RPMI7951 (cell line): ENCODE data around the gene C6orf163. TPM values are rescaled to one million over a fixed set of nuclear protein-coding genes. Genes with fewer than 3 reads are reported as not detected.

ENCODE experiments used
- DNase-seq: peaks from one replicate; pipeline ENCODE4 v3.0.0-alpha.2; 2012; ENCODE audit warnings: low read depth
- total RNA-seq: library from RNA; depleted of rRNA; stranded (reverse); fragments of >200 nt; shearing (Covaris generic); gene quantifications from 2 replicates; pipeline ENCODE4 v1.2.3, GENCODE V29; 2014

C6orf163 gene
- total RNA-seq, 1 experiment from 2014 or later: 0.12 TPM

DNA sequence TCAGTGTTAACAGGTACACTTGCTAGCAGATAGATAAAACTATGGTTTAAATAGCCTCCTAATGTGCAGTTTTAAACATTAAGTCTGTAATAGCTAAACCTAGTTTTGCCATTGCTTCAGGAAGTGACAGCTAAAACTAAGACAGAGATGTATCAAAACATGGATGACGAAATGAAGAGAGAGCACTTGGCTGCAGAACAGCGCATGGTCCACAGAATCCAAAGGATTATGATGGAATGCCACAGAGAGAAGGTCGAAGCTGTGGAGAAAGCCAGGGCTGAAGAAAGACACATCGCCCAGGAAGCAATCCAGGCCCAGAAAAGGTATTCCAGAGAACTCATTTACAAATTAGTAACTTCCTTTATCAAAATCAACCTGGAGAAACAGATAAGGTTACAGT is 11.6 kb downstream of the C6orf163 start:
- DNase-seq: no peak

DNA sequence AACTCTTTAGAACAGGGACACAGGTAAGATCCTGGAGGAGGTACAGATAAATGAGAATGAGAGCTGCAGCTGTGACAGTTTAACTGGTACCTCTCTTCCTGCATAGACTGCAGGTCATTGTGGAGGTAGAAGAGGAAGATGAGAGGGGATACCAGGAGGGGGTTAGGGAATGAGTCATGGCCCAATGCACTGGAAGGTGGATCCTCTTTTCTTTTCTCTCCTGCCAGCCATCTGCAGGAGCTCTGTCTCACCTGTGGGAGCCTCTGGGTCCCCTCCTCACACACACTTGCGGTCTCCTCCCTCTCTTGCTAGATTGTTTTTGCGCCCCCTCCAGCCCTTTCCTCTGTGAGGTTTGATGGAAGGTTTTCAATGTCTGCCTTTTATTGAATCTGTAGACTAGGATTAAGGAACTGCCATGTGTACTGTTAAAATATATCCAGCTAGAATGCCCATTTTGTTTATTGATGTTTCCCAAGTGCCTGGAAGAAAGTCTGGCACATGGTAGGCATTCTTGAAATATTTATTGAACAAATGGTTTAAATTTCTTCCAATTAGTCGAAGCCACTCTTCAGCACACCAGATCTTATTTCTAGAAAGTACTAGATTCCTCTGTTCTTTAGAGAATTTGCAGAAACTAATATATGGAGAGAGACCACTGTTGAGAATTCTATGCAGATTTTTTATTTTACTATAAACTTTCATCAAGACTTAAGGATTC is 13.0 kb downstream of the C6orf163 start:
- DNase-seq: no peak

DNA sequence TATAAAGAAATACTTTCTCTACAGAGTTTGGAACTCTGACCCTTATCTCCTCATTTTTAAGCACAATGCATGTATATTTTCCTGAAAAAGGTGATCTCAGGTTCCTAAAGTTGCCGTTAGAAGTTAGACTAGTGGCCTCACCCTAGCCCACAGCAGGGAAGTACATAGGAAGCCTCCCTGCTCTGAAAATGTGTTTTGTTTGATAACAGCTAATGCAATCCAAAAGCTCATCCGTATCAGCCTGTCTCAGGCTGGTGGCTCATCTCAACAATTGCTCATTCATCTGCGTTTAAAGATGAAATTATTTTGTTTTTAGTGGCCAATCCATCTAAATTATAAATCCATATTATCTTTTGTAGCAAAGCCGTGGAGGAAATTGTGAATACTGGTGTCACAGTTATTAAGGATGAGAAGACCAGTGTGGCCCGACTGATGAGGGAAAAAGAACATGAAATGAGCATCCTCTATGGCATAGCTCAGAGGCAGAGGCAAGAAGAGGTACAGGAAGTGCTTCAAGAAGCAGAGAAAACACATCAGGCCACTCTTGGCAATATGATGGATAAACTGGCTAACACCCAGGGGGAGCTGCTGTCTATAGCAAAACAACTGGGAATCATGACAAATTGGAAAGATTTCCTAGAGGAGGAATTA is 20.1 kb downstream of the C6orf163 start:
- DNase-seq: no peak

DNA sequence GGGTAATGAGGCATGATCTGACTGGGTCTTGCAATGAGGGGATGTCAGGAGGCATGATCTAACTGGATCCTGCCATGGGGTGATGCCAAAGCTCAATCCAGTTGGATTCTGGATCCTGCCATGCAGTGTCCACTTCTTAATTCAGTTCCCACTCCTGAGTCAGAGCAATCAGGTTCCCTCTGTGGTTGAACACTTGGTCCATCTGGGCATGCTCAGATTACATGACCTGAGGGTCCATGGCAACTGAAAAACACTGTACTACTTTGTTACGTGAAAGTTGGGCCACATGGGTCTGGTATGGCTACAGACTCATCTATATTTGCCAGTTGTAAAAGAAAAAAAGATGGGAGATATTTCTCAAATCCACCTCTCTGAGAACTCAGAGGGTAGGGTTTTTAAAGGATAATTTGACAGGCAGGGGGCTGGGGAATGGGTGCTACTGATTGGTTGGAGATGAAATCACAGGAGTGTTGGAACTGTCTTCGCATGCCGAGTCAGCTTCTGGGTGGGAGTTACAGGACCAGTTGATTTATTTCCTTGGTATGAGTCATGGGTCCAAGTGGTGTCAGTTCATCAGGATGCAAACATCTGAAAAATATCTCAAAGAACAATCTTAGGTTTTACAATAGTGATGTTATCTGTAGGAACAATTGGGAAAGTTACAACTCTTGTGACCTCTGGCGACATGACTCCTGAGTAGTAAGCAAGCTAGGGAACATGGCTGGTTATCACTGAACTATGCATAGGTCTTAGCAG is 21.6 kb downstream of the C6orf163 start:
- DNase-seq: peak; percentile 53

DNA sequence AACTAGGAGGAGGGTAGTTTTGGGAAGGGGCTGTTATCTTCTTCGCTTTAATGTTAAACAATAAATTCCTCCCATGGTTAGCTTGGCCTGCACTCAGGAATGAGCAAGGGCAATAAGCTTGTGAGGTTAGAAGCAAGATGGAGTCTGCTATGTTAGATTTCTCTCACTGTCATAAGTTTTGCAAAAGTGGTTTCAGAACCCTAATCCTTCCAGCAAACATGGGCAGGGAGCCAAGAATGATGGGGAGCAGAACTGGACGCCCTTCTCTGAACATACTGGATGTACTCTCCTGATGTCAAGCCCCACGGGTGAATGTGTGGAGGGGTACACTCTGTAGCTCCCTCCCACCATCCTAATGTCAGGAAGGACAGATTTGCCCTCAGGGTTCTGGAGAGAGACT is 22.3 kb downstream of the C6orf163 start:
- DNase-seq: no peak

DNA sequence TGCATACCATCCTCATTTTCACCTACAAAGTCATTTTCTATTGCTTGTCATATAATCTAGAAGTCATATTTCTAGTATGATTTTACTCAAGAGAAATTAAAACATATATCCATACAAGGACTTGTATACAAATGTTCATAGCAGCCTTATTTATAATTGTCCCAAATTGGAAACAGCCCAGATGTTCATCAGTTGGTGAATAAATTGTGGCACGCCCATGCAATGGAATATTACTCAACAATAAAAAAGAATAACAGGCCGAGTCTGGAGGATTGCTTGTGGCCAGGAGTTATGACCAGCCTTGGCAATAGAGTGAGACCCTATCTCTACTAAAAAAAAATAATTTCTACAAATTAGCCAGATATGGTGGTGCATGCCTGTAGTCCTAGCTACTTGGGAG is 28.8 kb downstream of the C6orf163 start:
- no peak for DNase-seq

DNA sequence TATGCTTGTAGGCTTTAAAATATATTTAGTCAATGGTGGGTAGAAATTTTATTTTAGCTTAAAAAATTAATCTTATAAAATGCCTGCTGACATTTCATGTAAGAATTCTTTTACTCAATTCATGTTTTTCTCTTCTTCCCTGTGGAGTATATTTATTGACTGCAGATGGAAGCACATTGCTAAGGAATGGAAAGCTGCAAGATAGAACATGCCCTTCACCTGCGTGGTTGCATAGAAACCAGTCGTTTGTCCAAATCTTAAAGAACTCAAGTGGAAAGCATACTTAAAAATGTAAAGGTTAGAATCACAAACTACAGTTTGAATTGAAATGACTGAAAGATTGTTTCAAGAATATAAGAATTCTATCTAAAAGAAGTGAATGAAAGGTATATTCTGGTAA is 30.7 kb downstream of the C6orf163 start:
- no peak for DNase-seq

DNA sequence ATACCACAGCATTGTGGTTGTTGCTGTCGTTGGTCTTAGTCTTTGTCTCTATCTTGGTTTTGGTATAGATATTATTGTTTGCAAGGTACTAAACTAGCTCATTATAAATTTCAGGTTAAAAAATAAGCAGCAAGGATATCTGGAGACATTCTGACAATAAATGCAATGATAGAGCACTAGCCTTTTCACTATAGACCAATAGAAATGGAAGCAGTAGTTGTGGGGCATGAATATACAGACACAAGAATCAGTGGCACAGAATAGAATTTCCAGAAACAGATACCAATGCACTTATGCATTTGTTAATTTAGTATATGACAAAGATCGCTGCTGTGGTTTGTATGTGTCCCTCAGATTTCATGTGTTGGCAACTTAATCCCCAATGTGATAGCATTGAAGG is 32.0 kb downstream of the C6orf163 start:
- no peak for DNase-seq

DNA sequence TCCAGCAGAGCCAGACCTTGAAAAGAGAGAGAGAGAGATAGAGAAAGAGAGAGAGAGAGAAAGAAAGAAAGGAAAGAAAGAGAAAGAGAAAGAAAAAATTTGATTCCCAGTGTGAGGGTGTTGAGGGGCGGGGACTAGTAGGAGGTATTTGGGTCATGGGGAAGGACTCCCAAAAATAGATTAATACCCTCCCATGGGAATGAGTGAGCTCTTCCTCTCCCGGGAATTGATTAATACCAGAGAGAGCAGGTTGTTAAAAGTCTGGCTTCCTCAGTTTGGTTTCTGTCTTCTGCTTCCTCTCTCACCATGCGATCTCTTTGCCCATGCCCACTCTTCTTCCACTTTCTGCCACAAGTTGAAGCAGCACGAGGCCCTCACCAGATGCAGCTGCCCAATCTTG is 34.3 kb downstream of the C6orf163 start:
- no peak for DNase-seq

DNA sequence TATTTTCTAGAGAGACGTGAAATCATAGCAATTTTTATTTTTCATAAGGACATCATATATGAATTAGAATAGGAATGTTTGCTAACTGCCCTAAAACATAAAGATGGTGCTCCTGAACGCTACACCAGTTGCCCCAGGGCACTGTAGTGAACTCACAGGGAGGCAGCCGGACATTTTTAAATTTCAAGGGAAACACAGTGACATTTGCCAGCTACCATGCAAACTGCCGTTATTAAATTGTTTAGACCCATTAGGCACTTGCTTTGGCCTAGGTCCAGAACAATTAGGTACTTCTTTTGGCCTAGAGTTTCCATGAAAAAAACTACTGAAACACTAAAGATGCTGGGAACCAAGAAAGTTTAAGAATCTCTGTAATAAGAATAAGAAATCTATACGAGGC is 38.2 kb downstream of the C6orf163 start:
- no peak for DNase-seq

DNA sequence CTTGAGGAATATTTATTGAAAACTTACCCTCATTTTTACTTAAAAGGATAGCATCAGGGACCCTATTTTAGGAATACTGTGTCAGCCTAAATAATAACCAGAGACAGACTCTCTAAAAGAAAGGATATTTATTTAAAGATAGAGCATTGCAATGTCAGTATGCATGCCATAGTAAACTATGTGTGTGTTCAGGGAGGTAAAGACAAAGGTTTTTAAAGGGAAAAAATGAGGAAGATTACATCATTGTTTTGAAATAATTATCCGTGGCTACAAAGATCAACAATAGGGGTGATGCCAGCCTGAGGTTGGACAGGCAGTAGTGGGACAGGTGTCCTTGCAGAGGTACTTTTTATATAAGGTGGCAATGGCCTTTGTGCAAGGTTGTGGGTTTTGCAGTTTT is 39.4 kb downstream of the C6orf163 start:
- DNase-seq: no peak

DNA sequence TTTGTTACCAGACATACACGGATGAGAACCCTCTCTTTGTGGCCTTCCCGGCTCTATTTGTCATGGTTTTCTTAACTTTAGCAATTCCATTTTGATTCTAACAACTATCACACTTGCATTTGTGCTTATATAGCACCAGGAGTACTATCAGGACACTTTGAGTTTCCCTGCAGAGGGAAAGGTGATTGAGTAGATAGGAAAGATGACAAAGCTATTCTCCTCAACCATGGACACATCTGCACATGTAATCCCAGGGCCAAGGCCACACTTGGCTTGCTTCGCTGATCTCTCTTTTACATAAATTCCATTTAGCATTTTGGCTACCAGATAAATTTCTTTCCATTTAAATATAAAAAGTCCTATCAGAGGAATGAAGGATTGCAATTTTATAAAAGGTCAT is 39.8 kb downstream of the C6orf163 start:
- DNase-seq: no peak

DNA sequence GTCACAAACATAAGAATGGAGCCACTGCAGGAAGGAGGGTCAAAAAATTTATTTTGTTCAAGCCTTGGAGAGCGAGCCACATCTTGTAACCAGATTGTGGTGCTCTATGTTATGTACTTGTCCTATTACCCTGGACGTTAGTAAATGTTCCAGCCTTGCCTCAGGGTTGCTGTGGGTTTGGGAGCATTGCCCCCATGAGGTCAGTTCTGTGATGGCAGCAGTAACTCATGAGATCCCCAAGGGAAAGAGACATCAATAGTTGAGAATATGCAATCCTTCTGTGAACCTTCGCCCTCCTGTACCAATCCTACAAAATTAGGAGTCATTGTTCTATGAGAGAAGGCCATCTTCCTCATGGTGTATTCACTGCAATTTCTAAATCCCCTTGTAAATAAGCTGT is 46.7 kb downstream of the C6orf163 start:
- peak; percentile 37 for DNase-seq

DNA sequence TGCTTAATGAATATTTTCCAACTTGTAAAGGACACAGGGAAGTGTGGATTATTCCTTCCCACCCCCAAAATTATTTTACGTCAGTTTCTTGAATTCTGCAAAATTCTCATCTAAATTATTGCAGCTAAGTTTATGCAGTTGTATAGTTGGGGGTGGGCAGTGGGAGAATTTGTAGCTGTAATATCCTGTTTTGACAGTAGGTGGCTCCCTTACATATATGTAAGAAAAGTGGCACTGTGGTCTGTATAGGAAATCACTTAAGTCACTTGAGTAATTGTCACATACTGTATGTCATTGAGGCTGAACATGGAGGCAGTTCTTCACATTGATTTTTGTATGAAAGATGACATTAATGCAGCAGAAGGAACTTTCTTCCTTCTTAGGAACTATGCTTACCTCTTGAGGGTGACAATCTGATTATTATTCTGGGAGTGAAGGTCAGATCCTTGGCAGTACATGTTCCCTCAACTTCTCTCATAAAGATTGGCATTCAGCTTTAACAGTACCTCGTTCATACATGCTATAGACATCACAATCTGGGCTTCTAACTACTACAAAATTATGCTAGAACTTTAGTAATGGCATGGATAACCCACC is 48.5 kb downstream of the C6orf163 start:
- DNase-seq: peak; percentile 60

DNA sequence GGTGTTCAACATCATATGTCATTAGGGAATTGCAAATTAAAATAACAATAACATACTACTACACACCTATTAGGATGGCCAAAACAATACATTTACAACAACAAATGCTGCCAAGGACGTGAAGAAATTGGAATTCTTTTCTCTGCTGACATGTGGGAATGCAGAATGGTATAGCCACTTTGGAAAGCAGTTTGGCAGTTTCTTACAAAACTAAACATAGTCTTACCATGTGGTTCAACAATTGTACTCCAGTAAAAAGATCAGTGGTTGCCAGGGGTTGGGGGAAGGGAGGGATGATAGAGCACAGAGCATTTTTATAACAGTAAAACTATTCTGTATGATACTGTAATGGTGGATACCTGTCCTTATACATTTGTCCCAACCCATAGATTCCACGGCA is 50.8 kb downstream of the C6orf163 start:
- DNase-seq: no peak

DNA sequence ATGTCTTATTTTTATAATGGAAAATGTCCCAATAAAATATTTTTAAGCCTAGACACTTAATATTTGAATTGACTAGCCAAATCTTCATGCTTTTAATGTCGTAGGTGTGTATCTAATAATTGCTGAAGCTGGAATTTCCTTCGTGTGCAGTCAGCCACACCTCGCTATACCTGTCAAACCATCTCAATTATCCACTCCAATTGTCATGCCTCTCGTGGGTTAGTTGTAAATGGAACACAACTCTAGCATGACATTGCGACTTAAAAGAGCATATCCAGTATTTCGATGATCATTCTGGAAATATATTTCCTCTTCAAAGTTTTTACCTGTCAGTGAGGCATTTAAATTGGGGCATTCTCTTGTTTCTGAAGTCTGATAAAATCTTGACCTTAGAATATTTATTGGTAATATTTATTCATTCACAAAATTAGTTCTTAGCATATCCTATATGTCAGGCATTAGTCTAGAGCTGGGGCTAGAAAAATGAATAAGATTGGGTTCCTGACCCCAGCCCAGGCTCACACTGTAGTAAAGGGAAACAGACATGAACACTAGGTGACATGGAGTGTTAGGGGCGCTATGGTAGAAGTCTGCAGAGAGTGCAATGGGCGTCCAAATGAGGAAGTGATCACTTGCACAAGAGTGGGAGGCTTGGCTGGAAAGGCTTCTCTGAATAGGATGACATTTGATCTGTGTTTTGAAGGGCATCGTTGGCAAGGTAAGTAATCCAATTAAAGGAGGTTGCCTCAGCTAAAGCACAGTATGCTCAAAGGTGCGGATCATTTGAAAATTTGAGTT is 52.2 kb downstream of the C6orf163 start:
- DNase-seq: no peak

DNA sequence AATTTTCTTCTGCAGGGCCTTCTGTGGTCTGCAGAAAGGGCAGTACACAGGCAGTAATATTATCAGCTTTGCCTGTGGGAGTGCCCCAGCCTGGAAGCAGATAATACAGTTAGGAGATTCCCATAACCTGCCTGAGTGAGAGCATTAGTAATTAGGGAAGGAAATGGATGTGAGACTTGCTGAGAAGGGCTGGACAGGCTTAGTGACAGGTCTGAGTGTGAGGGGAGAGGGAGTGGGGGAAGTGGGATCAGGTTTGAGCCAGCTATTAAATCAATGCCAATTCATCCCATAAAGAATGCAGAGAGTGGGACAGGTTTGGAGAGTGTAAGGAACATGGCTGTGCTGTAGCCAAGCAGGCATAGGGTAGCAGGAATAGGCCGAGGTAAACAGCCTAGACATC is 53.0 kb downstream of the C6orf163 start:
- DNase-seq: no peak

DNA sequence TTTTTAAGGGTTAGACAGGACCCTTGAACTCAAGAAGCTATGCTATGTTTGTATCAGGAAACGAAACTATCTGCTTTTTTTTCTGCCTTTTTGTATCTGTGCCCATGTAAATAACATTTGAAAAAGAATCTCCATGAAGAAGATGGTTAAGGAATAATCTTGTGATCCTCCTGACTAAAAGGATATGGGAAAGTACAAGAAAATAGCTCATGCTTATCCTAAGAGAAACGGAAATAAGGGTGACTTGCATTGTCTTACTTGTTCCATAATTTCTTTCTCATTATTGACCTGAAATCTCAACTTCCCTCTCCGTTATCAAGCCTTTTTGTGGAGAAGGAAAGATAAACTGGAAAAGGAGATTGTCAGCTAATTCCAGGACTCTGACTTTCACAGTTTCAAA is 57.2 kb downstream of the C6orf163 start:
- DNase-seq: no peak

DNA sequence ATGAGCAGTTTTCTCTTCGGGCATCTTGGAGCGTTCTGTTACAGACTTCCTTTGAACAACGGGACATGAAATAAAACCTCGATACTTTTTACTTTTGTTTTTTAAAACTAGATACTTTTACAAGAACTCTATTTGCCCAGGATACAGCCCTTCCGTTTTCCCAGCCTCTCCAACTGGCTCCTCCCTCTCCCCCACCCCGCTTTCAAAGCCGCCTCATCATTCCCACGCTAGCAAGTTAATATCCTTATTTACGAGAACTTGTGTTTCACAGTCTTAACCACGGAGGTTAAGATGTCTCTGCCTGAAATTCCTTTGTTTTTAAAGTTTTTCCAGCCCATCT is 62.9 kb downstream of the C6orf163 start:
- peak; percentile 51 for DNase-seq

DNA sequence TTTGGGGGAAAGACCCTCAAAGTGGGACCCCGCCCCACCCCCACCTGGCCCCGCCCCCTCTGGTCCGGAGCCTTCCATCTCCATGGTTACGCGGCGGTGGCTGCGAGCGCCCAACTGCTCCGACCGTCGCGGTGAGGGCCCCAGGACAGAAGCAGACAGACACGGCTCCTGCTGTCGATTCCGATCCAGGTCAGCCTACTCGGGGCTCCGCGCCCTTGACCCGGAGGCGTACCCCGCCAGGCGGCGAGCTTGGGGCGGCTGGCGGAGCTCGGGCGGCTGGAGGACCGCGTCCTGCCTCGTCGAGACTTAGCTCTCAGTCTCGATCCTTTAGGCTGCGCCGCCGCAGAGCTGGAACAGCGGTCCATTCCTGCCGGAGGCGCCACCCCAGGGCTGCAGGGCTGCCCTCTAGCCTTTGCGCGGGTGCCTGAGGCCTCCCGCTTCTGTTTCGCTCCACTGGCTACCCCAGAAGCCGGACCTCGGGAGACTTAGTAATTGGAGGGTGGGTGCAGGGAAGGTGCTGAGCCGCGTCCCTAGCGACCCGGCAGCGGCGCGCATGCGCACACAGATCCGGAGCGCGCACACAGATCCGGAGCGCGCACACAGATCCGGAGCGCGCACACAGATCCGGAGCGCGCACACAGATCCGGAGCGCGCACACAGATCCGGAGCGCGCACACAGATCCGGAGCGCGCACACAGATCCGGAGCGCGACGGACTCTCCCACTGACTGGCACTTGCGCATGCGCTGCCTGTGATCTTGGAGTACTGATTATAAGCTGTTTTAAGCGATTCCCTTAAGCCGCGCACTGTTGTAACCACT is 63.5 kb downstream of the C6orf163 start, which contains the start of gene CFAP206:
Gene CFAP206, plus strand, starts transcription at position 72 of the 820 bp plus-strand sequence. CDS start 1,868 bp downstream, outside the sequence.
- peak; percentile 76 for DNase-seq

DNA sequence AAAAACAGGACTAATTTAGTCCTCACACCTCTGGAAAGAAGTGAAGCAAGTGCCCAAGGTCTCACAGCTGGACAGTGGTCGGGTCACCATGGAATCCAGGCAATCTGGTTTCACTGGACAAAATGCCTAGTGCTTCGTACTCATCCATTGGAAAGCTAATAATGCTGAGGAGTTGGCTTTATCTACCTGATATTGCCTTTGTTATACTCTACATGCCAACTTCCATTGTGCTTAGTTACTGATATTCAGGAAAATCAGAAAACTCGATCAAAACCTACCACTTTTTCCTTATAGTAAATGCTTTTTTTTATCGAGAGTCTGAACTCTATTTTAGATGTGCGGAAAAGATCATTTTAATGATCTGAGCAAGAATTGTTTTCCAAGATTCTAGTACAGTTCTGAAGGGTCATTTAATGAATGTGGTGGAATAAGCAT is 64.1 kb downstream of the C6orf163 start:
- DNase-seq: no peak
